Osteoblast (primary cell): ENCODE measurements around the gene HIPK4. TPM values are rescaled to one million over a fixed set of nuclear protein-coding genes. Genes with fewer than 3 reads are reported as not detected.

ENCODE experiments used
- DNase-seq: peaks from one replicate; pipeline ENCODE4 v3.0.0; 2011; ENCODE audit warnings: low spot score, mixed read lengths; ENCODE audit not compliant: insufficient read length; ENCODE audit errors: missing footprints
- H2AFZ ChIP-seq: 2 replicates; pipeline ENCODE4 v1.6.0; 2011; ENCODE audit warnings: mild to moderate bottlenecking, low read length
- H3K27ac ChIP-seq: 2 replicates; pipeline ENCODE4 v1.5.1; 2011; ENCODE audit warnings: mild to moderate bottlenecking, low read depth, low read length, moderate library complexity
- H3K27me3 ChIP-seq: 2 replicates; pipeline ENCODE4 v1.6.0; 2012; ENCODE audit warnings: mild to moderate bottlenecking, control low read depth, inconsistent platforms, low read length, moderate library complexity; ENCODE audit not compliant: insufficient read depth
- H3K36me3 ChIP-seq: 2 replicates; pipeline ENCODE4 v1.5.1; 2011; ENCODE audit warnings: mild to moderate bottlenecking, low read length, control low read depth, moderate library complexity; ENCODE audit not compliant: insufficient read depth
- H3K4me1 ChIP-seq: 2 replicates; pipeline ENCODE4 v1.5.1; 2011; ENCODE audit warnings: mild to moderate bottlenecking, low read length, control low read depth, moderate library complexity; ENCODE audit not compliant: insufficient read depth
- H3K4me2 ChIP-seq: 2 replicates; pipeline ENCODE4 v1.6.0; 2011; ENCODE audit warnings: mild to moderate bottlenecking, low read length; ENCODE audit not compliant: insufficient read depth
- H3K4me3 ChIP-seq: fragments of 200-600 bp; sonication (generic); 3 replicates; pipeline ENCODE4 v1.5.1; 2012; ENCODE audit warnings: mild to moderate bottlenecking, low read length, inconsistent platforms; ENCODE audit not compliant: insufficient read depth
- H3K79me2 ChIP-seq: 2 replicates; pipeline ENCODE4 v1.6.0; 2012; ENCODE audit warnings: mild to moderate bottlenecking, low read length, control low read depth, inconsistent platforms; ENCODE audit not compliant: insufficient read depth
- H3K9me3 ChIP-seq: 2 replicates; pipeline ENCODE4 v1.5.1; 2011; ENCODE audit warnings: low read depth, low read length, control low read depth
- H4K20me1 ChIP-seq: 2 replicates; pipeline ENCODE4 v1.6.0; 2012; ENCODE audit warnings: mild to moderate bottlenecking, low read length, control low read depth; ENCODE audit not compliant: insufficient read depth
- total RNA-seq: library from RNA; depleted of rRNA; stranded (reverse); fragments of >200 nt; gene quantifications from 2 replicates; pipeline ENCODE4 v1.2.3, GENCODE V29; 2012
- TF ChIP-seq, protein P1 (sequence below): IDR thresholded peaks from 2 replicates; pipeline ENCODE4 v1.5.1; 2011; ENCODE audit warnings: mild to moderate bottlenecking, low read depth, low read length, moderate library complexity; ENCODE audit errors: extremely low read depth

HIPK4 gene
- total RNA-seq, 1 donor = 0.36 TPM

- peaks cover 54% of the 10 kb centered on the region for H3K79me2 ChIP-seq
- H3K4me1 ChIP-seq = peaks cover 5% of the 10 kb centered on the region
- no peak overlapping the region for H3K27ac ChIP-seq
- no peak overlapping the region for H3K4me3 ChIP-seq
- TF ChIP-seq, protein P1, sequence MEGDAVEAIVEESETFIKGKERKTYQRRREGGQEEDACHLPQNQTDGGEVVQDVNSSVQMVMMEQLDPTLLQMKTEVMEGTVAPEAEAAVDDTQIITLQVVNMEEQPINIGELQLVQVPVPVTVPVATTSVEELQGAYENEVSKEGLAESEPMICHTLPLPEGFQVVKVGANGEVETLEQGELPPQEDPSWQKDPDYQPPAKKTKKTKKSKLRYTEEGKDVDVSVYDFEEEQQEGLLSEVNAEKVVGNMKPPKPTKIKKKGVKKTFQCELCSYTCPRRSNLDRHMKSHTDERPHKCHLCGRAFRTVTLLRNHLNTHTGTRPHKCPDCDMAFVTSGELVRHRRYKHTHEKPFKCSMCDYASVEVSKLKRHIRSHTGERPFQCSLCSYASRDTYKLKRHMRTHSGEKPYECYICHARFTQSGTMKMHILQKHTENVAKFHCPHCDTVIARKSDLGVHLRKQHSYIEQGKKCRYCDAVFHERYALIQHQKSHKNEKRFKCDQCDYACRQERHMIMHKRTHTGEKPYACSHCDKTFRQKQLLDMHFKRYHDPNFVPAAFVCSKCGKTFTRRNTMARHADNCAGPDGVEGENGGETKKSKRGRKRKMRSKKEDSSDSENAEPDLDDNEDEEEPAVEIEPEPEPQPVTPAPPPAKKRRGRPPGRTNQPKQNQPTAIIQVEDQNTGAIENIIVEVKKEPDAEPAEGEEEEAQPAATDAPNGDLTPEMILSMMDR = no peak
- H2AFZ ChIP-seq = no peak overlapping the region
- DNase-seq = peak; percentile 45
- H3K4me2 ChIP-seq = no peak overlapping the region
- H3K36me3 ChIP-seq = peaks cover 4% of the 10 kb centered on the region
- H3K9me3 ChIP-seq = no peaks in the 10 kb centered on the region
- H4K20me1 ChIP-seq = no peaks in the 10 kb centered on the region
- no peaks in the 10 kb centered on the region for H3K27me3 ChIP-seq
Measured at GRCh38 chr19:40342644-40343311, 47.2 kb downstream of the HIPK4 start.

DNA sequence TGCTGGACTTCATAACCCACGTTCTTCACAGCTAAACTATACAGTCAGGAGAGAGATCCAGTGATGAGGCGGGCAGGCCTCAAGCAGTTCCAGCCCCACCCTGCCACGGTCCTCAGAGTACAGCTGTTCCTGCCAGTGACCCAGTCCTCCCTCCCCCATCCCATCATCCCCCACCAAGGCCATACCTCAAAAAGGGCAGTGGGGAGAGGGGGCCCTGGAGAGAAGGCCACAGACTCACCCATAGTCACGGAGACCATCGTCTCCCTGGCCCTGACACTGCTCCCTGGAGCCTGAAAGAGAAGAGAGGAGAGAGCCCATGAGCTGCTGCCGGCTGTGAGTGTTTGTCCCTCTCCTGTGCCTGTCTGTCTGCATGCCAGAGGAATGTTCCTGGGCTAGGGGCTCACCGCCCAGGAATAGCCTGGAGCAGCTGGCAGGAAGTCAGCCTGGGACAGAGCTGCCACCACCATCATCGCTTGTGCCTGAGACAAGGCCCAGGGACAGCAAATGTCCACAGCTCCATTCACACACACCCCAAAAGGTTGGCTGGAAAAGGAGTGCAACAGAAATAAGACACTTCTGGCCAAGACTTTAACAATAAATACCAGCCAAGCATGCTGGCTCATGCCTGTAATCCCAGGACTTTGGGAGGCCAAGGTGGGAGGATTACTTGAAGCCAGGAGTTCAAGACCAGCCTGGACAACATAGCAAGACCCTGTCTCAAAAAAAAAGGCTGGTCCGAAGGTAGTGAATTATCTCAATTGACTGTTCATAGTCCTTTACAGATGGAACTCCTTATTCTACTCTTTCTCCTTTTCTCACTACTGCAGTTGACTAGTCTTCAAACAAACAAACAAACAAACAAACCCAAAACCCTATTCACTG, 48.1 kb downstream of the HIPK4 start:
- H2AFZ ChIP-seq = no peak overlapping the region
- peak; percentile 53 for DNase-seq
- no peak overlapping the region for H3K4me3 ChIP-seq

GRCh38 chr19:40339018-40339728, 50.8 kb downstream of the HIPK4 start:
- no peaks in the 10 kb centered on the region for H3K9me3 ChIP-seq
- no peak overlapping the region for H3K4me3 ChIP-seq
- H2AFZ ChIP-seq = no peak overlapping the region
- peaks cover 39% of the 10 kb centered on the region for H3K79me2 ChIP-seq
- H4K20me1 ChIP-seq = no peaks in the 10 kb centered on the region
- TF ChIP-seq, protein P1 = no peak
- no peaks in the 10 kb centered on the region for H3K27me3 ChIP-seq
- no peak overlapping the region for H3K27ac ChIP-seq
- no peak overlapping the region for H3K4me2 ChIP-seq
- peaks cover 2% of the 10 kb centered on the region for H3K36me3 ChIP-seq
- peak; percentile 32 for DNase-seq
- H3K4me1 ChIP-seq = no peaks in the 10 kb centered on the region

More for the DNA sequence above, 48.1 kb downstream of the HIPK4 start:
- Histone ChIP-seq H3K79me2 (peaks cover 52% of the 10 kb centered on the region), H3K27me3 (no peaks in the 10 kb centered on the region), H3K9me3 (no peaks in the 10 kb centered on the region), H3K27ac (no peak overlapping the region), H3K36me3 (peaks cover 4% of the 10 kb centered on the region), H4K20me1 (no peaks in the 10 kb centered on the region), H3K4me1 (no peaks in the 10 kb centered on the region), H3K4me2 (no peak overlapping the region)
- TF ChIP-seq, protein P1 = no peak

DNA sequence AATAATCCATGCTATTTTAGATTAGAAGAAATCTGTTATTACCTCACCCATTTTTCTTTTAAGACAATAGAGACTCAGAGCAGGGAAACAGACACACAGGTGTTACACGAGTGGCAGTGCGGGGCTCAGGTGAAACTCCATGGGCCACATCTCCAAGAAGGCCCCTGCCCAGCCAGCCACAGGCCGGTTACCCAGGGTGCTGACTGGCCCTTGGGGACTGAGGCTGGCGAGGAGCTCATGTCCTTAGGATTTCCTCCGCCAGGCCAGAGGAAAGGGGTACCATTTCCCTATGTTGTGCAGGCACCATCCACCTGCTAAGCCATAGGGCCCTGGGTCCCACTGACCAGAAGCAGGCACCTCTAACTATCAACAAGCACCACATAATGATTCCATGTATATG, 52.4 kb downstream of the HIPK4 start:
- no peak overlapping the region for H3K27ac ChIP-seq
- H3K27me3 ChIP-seq = no peaks in the 10 kb centered on the region
- no peak overlapping the region for H3K4me2 ChIP-seq
- H3K36me3 ChIP-seq = peaks cover 8% of the 10 kb centered on the region
- H3K9me3 ChIP-seq = no peaks in the 10 kb centered on the region
- H4K20me1 ChIP-seq = no peaks in the 10 kb centered on the region
- H3K4me1 ChIP-seq = no peaks in the 10 kb centered on the region
- no peak overlapping the region for H2AFZ ChIP-seq
- peaks cover 26% of the 10 kb centered on the region for H3K79me2 ChIP-seq
- DNase-seq = peak; percentile 46
- TF ChIP-seq, protein P1 = no peak
- no peak overlapping the region for H3K4me3 ChIP-seq
